Left lung (tissue), 10 donors: ENCODE measurements around the gene RAPGEF4. TPM values are rescaled to one million over a fixed set of nuclear protein-coding genes. Genes with fewer than 3 reads are reported as not detected.
A peak's percentile ranks its signal among the peaks of the same experiment; 100 is the strongest.

Source experiments
- ATAC-seq: fragments of 200-7000 bp; cut with Tn5 transposase; one replicate; pipeline ENCODE4 v1.9.1; 2020; ENCODE audit warnings: moderate library complexity
- DNase-seq, 4 donors: peaks; one replicate each; pipeline ENCODE4 v3.0.0-alpha.2; 2013 to 2020
- H3K27ac ChIP-seq, 2 donors: fragments of 200-600 bp; sonication (generic) in 1 of 2; one replicate each; pipeline versions ENCODE4 v1.5.0 to v1.8.0; 2020 to 2021
- H3K27me3 ChIP-seq, 2 donors: fragments of 200-600 bp; sonication (generic) in 1 of 2; one replicate each; pipeline versions ENCODE4 v1.5.0 to v1.8.0; 2020 to 2021
- H3K36me3 ChIP-seq, 2 donors: fragments of 200-600 bp; sonication (generic) in 1 of 2; one replicate each; pipeline versions ENCODE4 v1.5.0 to v1.8.0; 2020 to 2021
- H3K4me1 ChIP-seq, 2 donors: fragments of 200-600 bp; one replicate each; pipeline ENCODE4 v1.8.0; 2021
- H3K4me3 ChIP-seq, 2 donors: fragments of 200-600 bp; sonication (generic) in 1 of 2; one replicate each; pipeline versions ENCODE4 v1.5.0 to v1.8.0; 2020 to 2021; ENCODE audit warnings: mild to moderate bottlenecking in 1 of 2
- H3K9me3 ChIP-seq, 2 donors: fragments of 200-600 bp; sonication (generic) in 1 of 2; one replicate each; pipeline versions ENCODE4 v1.5.0 to v1.8.0; 2020 to 2021
- intact Hi-C, 2 donors: fragments of 100-400 bp; cut with DNase I; formaldehyde crosslinking; loops; one replicate each; pipeline versions ENCODE4 v1.11.2 to v1.14.2; 2022
- polyA plus RNA-seq, 6 donors: library from polyadenylated mRNA; unstranded; fragments of 120-200 nt; gene quantifications; one replicate each; pipeline ENCODE4 v1.2.1, GENCODE V29; 2013; ENCODE audit not compliant: insufficient read length in 6 of 6
- total RNA-seq, 2 donors: library from RNA; stranded (reverse); fragmentation: NEBNext Ultra II Directional; extraction: Animal tissue kit (Norgen Biotek cat#: 25700); gene quantifications; one replicate each; pipeline ENCODE4 v1.2.1, GENCODE V29; 2021
- TF ChIP-seq, protein P1 (sequence below), 2 donors: fragments of 200-600 bp; sonication (generic) in 1 of 2; IDR thresholded peaks; one replicate each; pipeline versions ENCODE4 v1.5.0 to v1.8.0; 2021; ENCODE audit warnings: antibody characterized with exemption in 2 of 2
- donor health status: DM: no; HTN: yes; CAD: no.
- donor health status: DM: no; HTN: no; CAD: no.

The RAPGEF4 gene
- total and polyA plus RNA-seq, 8 donors, result 9.1 to 16.2 (median 11.8) TPM

GRCh38 chr2:173001664-173002604 lies 266.3 kb downstream of the RAPGEF4 start:
- Histone ChIP-seq H3K27ac (no peak overlapping the region), H3K36me3 (no peaks in the 10 kb centered on the region), H3K27me3 (no peaks in the 10 kb centered on the region), H3K9me3 (no peaks in the 10 kb centered on the region), H3K4me1 (no peaks in the 10 kb centered on the region), H3K4me3 (no peak overlapping the region)
- intact Hi-C loops, result no loop called here
- ATAC-seq (peak; percentile 55), DNase-seq (no peak)
- TF ChIP-seq, protein P1, sequence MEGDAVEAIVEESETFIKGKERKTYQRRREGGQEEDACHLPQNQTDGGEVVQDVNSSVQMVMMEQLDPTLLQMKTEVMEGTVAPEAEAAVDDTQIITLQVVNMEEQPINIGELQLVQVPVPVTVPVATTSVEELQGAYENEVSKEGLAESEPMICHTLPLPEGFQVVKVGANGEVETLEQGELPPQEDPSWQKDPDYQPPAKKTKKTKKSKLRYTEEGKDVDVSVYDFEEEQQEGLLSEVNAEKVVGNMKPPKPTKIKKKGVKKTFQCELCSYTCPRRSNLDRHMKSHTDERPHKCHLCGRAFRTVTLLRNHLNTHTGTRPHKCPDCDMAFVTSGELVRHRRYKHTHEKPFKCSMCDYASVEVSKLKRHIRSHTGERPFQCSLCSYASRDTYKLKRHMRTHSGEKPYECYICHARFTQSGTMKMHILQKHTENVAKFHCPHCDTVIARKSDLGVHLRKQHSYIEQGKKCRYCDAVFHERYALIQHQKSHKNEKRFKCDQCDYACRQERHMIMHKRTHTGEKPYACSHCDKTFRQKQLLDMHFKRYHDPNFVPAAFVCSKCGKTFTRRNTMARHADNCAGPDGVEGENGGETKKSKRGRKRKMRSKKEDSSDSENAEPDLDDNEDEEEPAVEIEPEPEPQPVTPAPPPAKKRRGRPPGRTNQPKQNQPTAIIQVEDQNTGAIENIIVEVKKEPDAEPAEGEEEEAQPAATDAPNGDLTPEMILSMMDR (IDR thresholded peaks at IDR 0.05), result no peak

DNA sequence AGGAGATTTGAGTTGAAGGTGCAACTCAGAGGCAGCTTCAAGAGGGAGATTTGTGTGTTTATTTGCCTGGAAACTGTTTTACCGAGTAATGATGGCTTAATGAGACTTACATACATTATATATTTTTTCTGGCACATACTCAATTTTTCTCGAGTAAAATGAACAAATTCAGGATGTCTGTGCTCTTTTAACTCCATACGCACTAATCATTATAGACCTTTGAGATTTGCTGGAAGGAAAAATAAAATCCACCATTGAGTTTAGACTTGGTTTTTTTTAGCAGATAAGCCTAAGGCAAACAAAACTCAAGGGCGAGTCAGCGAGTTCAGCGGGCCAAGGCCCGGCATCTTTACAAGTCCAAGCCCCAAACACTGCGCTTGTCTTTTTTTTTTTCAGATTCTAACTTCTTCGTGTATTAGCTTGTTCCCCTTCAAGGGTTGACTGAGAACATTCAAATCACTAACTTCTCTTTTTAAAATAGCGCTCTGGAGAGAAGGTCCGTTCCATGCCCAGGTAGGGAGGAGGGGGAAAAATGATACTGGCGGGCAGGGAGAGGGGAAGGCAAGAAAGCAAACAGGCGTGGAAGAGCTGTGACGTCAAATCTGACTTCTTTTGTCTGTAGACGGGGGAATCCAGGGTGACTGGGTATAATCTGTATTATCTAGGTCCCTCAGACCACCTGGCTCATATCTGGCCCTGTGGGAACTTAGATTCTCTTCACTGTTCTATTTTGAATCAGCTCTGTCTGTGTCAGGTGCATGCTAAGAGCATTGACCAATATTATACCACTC lies 267.3 kb downstream of the RAPGEF4 start:
- Histone ChIP-seq H3K4me1 (no peaks in the 10 kb centered on the region), H3K27me3 (no peaks in the 10 kb centered on the region), H3K9me3 (no peaks in the 10 kb centered on the region), H3K36me3 (no peaks in the 10 kb centered on the region), H3K4me3 (no peak overlapping the region), H3K27ac (no peak overlapping the region)
- TF ChIP-seq, protein P1 (IDR thresholded peaks at IDR 0.05), result no peak
- peak; percentile 75 for ATAC-seq
- intact Hi-C loops, result no loop called here
- DNase-seq, result no peak

DNA sequence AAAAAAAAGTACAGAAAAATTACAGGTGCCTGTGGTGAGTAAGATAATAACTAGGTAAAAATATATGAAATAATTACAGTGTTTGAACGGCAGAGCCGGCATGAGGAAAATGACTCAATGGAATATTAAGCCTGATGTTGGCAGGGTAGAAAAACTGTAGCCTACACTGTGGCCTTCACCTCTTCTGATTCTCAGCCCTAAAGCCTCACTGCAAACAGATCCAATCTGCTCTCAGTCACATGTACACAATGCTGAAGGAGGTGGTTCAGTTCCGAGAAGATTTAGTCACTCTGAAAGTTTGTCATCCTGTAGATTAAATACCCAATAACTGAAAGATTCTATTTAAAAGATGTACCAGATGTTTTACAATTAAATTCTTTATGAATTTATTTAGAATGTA lies 273.1 kb downstream of the RAPGEF4 start:
- no peaks in the 10 kb centered on the region for H3K36me3 ChIP-seq
- no peaks in the 10 kb centered on the region for H3K9me3 ChIP-seq
- H3K4me1 ChIP-seq, result no peaks in the 10 kb centered on the region
- ATAC-seq (no peak), DNase-seq (no peak)
- no peaks in the 10 kb centered on the region for H3K27me3 ChIP-seq
- no peak overlapping the region for H3K27ac ChIP-seq
- no peak overlapping the region for H3K4me3 ChIP-seq
- intact Hi-C loops, result no loop called here
- TF ChIP-seq, protein P1 (IDR thresholded peaks at IDR 0.05), result no peak

DNA sequence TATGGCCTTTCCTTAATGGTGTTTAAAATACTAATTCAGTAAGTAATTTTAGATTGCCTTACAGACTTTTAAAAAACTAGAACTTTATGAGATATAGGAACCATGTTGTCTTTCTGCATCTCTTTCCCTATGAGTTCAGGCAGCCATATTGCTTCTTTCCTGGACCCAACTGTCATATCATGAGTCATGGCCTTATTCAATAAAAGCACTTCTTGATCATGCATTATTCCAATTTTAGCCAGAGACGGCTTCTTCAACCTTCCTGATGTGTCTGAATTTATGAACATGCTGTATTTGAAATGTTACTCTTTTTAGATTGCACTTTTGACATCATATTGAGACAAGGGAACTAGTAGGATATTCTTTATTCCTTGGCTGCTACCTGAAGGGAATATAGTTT lies 274.6 kb downstream of the RAPGEF4 start:
- Histone ChIP-seq H3K36me3 (no peaks in the 10 kb centered on the region), H3K9me3 (no peaks in the 10 kb centered on the region), H3K4me1 (no peaks in the 10 kb centered on the region), H3K27ac (no peak overlapping the region), H3K27me3 (no peaks in the 10 kb centered on the region), H3K4me3 (no peak overlapping the region)
- TF ChIP-seq, protein P1 (IDR thresholded peaks at IDR 0.05), result no peak
- ATAC-seq (no peak), DNase-seq (no peak)
- intact Hi-C loops, result no loop called here

DNA sequence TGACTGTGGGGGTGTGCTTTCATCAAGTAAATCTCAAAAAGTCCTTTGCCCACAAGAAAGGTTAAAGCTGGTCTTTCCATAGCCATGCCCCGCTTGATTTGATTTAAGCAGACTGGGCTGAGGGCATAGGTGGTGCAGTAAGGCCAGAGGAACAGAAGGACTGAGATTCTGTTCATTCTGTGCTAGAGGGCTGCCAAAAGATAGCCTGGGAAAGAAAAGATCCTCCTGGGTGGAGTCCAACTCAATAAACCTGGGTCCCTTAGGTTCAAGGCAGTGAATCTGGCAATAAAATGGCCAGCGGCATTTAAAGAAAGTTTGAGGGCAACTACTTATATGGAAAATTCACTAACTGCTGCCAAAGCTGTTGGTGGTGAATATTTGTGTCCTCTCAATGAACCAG lies 280.8 kb downstream of the RAPGEF4 start:
- H3K9me3 ChIP-seq, result no peaks in the 10 kb centered on the region
- peaks cover 0 to 4% of the 10 kb centered on the region in 2 donors for H3K36me3 ChIP-seq
- DNase-seq, result no peak
- intact Hi-C loops, result no loop called here
- no peaks in the 10 kb centered on the region for H3K27me3 ChIP-seq
- H3K4me1 ChIP-seq, result no peaks in the 10 kb centered on the region
- no peak overlapping the region for H3K4me3 ChIP-seq
- no peak for ATAC-seq
- no peak overlapping the region for H3K27ac ChIP-seq
- TF ChIP-seq, protein P1 (IDR thresholded peaks at IDR 0.05), result no peak
